Kasumi-1 (cell line): ENCODE data around the gene SNTG2.
A peak's percentile ranks its signal among the peaks of the same experiment; 100 is the strongest.

Source experiments
- DNase-seq, 2 experiments: peaks; one replicate each; lab custom pipeline; 2025; lab: John Stamatoyannopoulos, UW

SNTG2 gene

DNA sequence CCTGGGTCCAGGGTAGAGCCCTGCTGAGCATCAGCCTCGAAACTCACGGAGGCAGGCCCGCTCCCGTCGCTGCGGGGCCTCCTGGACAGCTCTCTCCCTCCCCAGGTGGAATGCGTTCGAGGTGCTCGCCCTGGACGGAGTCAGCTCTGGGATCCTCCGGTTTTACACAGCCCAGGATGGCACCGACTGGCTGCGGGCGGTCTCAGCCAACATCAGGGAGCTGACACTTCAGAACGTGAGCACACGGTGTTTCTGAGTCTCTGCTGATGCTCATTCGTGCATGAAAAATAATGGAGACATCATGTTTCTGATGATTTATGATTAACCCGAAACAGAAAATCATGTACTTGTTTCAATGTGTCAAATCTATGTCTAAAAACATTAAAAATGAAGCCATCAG, 287.1 kb downstream of the SNTG2 start:
- no peak for DNase-seq

DNA sequence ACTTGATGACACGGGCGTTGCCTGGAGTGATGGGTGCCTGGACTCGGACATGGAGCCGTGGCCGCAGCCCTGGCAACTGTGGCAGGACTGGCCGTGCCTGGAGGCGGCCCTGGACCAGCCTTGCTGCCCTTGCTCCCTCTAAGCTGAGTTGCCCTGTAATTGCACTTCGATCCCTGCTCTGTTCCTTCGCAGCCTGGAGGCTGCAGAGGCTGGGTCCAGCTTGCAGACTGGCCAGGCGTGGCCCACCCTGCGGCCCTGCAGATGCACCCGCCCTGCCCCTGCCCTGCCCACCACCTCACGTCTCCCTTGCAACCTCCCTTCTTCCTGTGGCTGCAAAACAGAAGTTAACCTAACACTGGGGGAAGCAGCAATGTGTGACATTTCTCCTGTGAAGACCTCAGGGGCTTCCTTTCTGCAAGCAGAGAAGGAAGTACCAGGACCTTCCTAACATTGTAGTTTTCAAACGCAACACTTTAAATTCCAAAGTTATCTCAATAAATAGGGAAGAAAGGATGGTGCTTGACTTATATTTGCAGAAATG, 288.0 kb downstream of the SNTG2 start:
- DNase-seq, result peak; percentile 59 to 60

DNA sequence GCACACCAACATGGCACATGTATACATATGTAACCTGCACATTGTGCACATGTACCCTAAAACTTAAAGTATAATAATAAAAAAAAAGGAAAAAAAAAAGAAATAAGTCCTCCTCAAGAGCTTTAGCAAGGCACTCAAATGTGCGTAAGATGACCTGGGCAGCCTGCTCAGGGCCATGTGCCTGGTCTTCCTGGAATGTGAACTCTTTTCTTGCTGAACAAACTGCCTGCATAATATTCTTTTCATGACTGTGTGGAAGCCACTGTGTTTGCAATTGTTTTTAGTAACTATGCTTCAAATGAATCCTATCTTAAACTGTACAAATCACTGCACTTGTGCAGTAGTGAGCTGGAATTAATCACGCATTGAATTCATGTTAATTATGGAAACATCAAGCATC, 294.5 kb downstream of the SNTG2 start:
- DNase-seq, result no peak

DNA sequence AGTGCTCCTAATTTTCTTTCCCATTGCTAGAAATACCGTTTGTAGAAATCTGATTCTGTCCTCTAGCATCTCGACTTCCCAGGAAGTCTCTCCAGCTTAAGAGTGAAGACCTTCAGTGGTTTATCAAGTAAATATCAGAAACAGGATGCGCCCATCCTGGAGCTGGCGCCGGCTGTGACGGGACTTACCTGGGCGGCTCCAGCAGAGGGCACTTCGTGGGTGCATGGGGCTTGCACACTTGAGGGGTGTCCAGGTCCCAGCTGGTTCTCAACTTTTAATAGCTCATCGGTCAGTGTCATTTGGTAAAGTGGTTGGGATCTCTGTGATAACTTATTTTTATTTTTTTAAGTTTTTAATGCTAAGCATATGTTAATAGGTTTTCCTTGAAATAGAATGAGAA, 295.6 kb downstream of the SNTG2 start:
- no peak for DNase-seq

DNA sequence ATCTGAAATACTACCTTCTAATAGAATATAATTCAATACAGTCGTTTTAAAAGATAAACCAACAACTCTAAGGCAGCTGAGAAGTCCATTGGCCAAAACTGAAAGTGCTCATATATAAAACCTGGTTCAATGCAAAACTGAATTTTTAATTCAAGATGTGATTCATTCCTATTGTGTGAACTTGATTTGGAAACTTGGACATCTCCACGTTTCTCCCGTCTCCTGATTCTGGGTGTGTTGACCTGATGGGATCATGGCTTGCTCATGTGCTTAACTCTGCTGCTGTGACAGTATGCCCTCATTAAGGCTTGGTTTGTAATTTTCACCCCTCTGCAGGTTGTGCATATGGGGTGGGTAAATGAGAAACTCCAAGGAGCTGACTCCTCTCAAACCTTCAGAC, 296.3 kb downstream of the SNTG2 start:
- DNase-seq, result no peak

DNA sequence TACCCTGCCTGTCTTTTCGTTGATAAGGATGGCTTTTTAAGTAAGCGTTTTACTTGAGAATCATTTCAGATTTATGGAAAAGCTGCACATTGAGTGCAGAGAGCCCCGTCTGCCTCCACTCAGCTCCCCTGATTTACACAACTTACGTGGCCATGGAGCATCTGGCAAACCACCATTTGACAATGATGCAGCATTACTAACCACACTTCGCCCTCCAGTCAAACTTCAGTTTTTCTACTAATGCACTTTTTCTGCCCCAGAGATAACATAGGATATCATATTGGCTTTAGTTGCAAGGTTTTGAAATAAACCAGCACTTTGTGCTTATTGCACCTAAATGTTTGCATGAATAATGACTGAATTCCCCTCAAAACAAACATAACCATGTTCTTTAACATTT, 297.5 kb downstream of the SNTG2 start:
- no peak for DNase-seq

DNA sequence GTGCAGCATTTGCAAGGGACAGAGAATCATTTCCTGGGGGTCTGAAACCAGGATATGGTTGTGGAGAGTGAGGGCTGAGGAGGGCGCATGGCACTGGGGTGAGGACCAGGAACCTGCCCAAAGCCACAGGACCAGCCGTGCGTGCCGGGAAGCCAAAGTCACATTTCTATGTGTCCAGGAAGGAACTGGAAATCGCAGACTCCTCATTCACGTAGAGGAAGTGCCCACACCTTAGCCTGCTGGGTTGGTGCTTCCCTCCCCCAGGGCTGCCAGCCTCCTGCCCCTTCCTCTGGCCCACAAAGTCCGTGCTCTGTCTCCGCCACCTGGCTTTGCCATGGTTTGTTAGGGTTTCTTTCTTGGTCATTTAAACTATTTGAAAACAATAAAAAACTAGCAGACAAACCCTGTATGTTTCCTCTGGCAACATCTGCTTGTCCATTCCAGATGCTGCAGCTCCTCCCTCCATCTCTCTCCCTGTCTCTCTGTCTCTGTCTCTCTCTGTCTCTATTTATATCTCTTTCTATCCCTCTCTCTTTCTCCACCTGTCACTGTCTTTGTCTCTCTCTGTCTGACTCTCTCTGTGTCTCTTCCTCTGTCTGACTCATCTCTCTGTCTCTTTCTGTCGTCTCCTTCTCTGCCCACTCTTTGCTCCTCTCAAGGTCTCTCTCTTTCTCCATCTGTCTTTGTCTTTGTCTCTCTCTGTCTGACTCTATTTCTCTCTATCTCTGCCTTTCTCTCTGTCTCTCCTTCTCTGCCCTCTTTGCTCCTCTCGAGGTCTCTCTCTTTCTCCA, 299.4 kb downstream of the SNTG2 start:
- DNase-seq, result no peak

DNA sequence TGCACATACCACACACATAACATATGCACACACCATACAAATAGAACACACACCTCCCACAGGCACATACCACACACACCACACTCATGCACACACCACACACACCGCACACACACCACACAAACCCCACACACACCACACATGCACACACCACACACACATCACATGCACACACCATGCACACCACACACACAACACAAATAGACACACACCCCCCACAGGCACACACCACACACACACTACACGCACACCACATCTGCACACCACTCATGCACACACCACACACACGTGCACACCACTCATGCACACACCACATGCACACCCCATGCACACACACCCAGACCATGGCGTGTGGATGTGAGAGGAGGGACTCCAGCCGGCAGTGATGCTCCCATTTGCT, 300.9 kb downstream of the SNTG2 start:
- DNase-seq, result no peak

DNA sequence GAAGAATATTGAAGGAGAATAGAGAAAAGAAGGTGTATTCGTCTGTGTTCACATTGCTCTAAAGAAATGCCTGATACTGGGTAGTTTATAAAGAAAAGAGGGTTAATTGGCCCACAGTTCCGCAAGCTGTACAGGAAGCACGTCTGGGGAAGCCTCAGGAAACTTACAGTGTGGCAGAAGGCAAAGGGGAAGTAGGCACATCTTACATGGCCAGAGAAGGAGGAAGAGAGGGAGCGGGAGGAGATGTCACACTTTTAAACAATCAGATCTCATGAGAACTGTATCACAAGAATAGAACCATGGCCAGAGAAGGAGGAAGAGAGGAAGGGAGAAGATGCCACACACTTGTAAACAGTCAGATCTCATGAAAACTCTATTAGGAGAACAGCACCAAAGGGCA, 303.0 kb downstream of the SNTG2 start:
- DNase-seq, result peak; percentile 85 to 86

DNA sequence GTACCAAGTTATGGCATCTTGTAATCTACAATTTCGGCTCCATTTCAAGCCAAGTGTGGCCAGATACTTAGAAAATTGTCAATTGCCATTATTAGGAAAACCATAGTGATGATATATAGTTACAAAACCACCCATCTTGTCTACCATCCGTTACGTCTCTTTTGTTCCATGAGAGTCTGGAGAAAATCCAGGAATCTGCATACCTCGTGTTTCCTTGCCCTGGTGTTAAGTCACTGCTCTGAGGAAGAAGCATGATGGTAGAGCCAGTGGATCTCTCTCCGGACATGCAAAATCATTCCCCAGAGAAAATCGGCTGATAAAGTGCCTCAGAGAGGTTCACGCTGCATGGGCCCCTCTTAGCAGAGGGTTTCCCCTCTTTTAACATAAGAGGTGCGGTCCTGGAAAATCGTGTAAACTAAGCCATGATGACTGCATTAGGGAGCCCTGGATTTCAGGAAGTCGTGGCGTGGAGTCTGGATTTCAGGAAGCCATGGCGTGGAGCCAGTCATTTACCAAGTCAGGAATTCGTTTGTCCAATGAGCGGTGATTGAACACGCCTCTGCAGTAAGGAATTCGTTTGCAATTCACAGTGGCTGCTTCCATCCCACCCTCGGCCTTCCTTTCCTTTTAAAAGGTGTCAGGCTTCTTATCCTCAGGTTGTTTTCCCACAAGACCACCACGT, 304.2 kb downstream of the SNTG2 start:
- no peak for DNase-seq

DNA sequence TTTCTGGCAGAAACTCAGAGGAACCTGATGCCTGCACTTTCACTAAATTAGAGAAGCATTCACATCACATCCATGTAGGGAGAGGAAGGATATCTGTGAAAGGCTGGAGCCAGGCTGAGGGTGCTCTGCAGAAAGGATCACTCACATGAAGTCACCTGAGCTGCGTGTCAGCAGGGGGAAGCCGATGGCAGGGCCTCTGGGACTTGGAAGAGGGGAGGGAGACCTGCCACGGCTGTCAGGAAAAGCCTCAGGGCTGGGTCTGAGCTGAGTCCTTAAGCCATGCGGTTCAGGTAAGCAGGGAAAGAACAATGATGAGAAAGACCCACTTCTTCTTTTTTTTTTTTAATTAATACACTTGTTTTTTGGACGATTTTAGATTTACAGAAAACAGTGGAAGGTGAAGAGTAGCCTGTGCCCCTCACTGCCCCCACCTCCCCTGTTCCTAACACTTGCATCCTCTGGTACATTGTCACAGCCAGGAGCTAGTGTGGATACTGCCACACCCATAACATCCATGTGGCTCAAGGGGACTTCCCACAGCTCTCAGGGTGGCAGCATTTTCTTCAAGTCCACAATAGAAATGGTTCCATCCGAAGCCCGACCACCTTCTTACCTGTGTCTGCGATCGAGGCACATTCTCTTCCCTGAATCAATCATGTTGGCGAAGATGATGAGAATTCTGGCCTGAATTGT, 306.1 kb downstream of the SNTG2 start:
- no peak for DNase-seq

DNA sequence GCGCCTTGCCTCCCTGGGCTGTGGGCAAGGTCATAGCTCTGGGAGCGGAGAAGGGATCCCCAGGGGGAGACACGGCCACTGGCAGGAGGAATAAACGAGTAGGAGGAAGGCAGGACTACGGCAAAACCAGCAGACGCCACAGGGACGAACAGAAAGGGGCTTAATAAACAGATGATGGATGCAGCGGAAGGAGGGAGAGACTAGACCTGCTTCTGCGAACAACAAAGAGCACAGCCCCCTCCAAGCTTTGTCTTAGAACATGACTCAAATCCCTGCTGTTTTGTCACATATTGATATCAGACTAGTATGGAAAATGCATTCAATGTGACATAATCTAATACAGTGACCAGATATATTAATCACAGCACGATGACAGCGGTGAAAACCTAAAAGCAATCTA, 306.7 kb downstream of the SNTG2 start:
- DNase-seq, result no peak

DNA sequence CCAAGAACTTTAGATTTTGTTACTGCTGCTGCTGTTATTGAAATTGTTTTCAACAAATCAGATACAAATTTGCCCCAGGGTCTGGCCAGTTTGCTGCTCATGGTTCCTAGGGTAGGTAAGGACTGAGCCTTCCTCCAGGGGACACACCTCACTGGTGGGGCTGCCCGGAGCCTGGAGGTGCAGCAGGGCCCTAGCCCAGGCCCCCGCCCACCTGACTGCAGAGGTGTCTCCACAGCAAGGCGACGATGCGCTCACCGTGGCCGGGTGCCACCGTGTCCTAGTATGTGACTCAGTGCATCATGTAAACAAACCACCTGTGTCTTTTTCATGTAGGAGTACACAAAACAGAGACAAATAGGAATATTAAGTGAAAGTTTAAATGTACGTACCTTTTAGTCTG, 309.1 kb downstream of the SNTG2 start:
- DNase-seq, result no peak

DNA sequence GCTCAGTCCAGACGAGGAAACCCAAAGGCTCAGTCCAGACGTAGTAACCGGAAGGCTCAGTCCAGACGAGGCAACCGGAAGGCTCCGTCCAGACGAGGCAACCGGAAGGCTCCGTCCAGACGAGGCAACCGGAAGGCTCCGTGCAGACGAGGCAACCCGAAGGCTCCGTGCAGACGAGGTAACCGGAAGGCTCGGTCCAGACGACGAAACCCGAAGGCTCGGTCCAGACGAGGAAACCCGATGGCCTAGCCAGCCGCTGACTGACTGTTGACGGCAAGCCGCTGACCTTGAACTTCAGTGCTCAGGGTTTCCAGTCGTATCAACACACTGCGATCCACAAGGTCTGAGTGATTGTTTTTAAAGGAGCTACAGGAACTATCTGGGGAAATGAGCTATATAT, 312.0 kb downstream of the SNTG2 start:
- DNase-seq, result no peak

DNA sequence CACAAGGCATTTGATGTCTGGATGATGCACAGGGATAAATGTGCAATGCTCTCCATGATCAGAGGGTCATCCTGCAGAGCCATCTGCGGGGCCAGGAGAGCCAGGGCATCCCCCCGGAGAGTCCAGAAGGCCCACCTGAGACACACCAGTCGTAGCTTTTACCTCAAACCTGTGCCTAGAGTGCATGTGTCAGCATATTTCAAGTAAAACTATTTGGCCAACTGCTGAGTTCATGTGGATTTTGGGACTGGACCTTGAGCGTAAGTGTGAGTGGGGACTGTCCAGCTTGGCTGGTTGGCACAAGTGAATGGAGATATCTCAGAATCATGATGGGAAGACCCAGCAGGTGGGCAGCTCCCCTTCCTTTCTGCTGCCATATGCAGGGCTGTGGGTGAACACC, 314.8 kb downstream of the SNTG2 start:
- DNase-seq, result no peak

DNA sequence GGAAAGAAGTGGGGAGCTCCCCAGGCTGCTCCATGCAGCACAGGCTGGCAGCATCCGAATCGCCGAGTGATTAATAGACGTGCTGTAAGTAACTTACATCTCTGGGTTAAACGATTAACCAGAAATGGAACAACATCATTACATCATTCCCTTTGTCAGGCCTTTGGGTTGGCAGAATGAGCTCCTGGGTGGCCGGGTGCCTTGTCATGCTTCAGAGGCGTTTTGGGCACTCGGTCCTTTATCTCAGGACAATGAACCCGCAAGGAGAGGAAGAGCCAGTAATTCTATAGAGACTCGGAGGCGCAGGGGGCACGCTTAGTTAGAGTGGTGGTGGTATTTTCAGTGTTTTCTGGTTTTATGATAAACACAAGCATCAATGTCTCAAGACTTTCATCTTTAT, 315.7 kb downstream of the SNTG2 start:
- no peak for DNase-seq

DNA sequence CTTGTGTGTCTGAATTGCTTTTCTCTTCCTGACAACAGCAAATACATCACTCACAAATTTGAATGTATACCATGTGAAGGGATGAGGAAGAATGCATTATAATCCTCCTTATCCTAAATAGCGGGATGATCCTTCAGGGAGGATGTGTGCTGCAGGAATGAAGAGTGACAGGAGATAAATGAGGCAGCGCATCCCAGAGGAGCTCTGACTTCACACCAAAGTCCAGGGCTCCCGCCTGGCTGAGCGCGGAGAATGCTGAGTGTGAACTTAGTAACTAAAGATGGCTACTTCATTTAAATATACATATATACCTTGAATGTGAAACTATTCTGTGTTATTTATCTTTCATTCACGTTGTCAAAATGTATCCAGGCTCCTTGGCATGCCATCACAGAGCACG, 317.4 kb downstream of the SNTG2 start:
- DNase-seq, result no peak

DNA sequence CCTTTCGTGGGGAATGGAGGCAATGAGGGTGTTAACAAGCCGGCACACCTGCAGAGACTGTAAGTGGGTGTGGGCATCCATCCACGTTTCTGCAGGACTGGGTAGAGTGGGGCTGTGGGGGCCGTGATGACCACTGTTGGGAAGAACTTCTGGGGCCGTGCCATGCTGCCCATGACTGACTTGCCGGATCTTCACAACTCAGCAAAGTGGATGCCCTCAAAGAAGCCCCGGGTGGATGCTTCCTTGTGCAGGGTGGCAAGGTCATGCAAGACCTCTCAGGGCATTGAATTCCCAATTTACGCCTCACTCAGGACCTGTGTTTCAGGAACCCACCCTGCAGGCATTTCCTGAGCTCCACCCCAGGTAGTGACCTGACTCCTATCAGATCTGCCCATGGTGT, 319.2 kb downstream of the SNTG2 start:
- DNase-seq, result no peak

DNA sequence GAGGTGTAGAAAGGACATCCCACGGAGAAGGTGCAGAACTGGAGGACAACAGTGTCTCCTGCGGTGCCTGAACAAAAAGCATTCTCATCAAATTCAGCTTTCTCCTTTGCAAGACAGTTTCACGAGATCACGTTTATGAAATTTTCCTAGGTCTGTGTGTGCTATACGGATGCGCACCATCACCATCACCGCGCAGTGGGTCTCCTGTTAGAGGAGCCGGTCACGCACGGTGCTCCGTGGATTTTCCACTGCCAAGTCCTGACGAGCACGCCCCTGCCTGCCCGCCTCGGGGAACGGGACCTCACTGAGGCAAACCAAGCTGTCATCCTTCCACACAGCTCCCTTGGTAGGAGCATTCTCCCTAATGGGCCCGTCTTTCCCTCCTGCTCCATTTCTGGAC, 322.2 kb downstream of the SNTG2 start:
- DNase-seq, result no peak

DNA sequence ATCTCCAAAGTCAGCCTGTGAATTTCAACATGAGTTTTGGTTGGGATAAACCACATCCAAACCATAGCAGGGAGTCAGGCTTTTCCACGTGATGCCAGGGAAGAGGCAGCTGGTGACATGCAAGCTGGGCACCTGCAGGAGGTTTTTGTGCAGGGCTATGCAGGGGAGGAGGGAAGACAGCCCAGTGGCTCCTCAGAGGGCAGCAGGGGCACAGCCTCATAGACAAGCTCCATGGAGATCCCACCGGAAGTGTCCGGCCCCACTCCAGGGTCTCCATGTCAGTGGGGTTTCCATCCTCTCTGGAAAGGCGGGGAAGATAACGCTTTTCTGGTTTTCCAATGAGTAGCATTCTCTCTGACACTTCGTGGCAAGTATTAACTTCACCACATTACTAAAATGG, 327.0 kb downstream of the SNTG2 start:
- DNase-seq, result no peak

DNA sequence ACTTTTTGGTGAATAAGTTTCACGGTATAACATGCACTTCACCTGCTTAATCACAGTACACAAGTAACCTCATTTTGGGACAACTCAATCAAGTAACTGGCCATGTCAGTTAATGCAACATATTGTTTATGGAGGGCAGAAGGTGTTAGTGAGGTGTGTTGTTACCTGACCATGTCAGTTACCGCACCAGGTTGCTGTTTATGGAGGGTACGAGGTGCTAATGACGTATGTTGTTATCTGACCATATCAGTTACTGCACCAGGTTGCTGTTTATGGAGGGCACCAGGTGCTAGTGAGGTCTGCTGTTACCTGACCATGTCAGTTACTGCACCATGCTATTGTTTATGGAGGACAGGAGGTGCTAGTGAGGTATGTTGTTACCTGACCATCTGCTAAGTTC, 327.5 kb downstream of the SNTG2 start:
- no peak for DNase-seq

DNA sequence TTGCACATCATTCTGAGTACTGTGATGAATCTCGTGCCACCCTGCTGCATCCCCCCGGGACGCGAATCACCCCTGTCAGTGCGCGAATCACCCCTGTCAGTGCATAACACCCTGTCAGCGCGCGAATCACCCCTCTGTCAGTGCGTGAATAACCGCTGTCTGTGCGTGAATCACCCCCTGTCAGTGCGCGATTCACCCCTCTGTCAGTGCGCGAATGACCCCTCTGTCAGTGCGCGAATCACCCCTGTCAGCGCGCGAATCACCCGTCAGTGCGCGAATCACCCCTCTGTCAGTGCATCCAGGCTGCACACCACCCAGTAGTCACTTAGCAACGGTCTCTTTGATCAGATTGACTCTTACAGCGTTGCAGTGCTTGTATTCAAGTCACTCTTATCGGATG, 328.2 kb downstream of the SNTG2 start:
- no peak for DNase-seq

DNA sequence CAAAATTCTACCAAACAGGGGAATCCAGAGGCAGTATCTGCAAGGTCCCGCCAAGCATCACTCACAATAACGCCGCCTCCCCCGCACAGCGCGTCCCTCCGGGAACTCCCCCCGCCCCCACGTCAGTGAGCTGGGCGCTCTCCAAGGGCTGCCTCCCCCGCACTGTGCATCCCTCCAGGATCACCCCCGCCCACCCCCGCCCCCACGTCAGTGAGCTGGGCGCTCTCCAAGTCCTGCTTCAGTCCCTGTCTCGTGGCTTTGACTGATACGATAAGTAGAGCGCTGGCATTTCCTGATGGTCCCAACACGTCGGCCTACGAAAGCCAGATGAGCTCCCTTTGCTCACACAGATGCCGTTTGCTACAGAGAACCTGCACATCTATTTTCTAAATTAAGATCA, 331.9 kb downstream of the SNTG2 start:
- peak in 1 of 2 experiments; percentile 18 for DNase-seq
